Measurements from ENCODE around the gene GDPD4. TPM values are rescaled to one million over a fixed set of nuclear protein-coding genes. Genes with fewer than 3 reads are reported as not detected.

Gene GDPD4
- polyA plus RNA-seq, 2 of the 4 experiments (the other 2 are of a cell fraction) = not detected

DNA sequence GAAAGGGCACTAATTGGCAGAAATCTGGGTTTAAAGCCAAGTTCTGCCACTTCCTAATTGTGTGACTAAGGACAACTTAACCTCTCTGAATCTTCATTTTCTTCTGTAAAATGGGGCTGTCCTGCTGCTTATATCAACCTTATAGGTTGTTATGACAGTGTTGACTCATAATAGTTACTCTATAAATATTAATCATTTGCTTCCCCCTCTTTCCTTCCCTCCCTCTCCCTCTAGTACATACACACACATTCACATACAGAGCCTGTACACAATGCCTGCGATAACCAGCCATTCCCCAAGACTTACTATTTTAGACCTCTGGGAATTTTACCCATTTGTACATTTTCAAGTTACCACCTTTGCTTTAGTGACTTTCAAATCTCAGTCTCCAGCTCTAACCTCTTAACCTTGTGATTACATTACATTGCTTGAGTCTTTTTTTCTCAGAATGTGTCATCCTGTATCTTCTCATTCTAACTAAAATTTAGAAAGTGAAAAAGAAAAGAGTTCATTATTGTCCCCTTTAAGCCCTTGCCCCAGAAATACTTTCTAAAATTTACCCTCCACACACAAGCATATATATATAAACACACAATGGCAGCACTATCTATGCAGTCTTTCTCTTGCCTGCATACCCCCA lies 31.9 kb downstream of the GDPD4 start:
- no peaks in the 10 kb centered on the region for H3K9me3 ChIP-seq
- DNase-seq (ENCODE audit: low read depth in 1 of 2, low spot score in 1 of 2) (no peak), ATAC-seq (no peak; a peak in 1 of 6 replicates), FAIRE-seq (no peak)
- TF ChIP-seq TFCP2L1 (CRISPR knock-in tag; IDR thresholded peaks at IDR 0.05) = no peak
- no peak overlapping the region for H3K4me2 ChIP-seq
- CTCF ChIA-PET = no interaction called here
- H3K27ac ChIP-seq = no peak overlapping the region
- 85% methylated on average over 1 of the region's 1 CpG for WGBS (ENCODE audit: missing lambda C conversion rate)
- POLR2A ChIA-PET = no interaction called here
- H3K4me3 ChIP-seq = no peak overlapping the region
- H3K4me1 ChIP-seq = no peaks in the 10 kb centered on the region

DNA sequence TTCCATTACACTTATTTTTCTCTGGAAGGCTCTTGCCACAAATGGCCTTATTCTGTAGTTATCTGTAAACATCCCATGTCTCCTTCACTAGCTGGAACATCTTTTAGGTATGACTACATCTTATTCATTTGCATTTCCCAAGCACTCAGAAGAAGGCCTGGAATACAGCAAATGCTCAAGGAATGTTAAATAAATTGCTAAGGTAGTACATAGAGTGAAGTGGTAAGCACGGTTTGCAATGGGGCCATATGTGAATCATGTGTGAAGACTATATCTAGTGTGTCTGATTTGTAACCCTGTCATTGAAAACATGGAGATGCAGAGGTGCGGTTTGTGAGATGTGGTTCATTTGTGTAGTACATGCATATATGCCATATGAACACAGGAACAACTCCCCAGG lies 33.5 kb downstream of the GDPD4 start:
- no peak overlapping the region for H3K4me3 ChIP-seq
- no peak overlapping the region for H3K27ac ChIP-seq
- CTCF ChIA-PET = no interaction called here
- H3K9me3 ChIP-seq = no peaks in the 10 kb centered on the region
- no peak overlapping the region for H3K4me2 ChIP-seq
- DNase-seq (ENCODE audit: low read depth in 1 of 2, low spot score in 1 of 2) = no peak
- 53% methylated on average over 2 of the region's 2 CpGs for WGBS (ENCODE audit: missing lambda C conversion rate)
- POLR2A ChIA-PET = no interaction called here
- no peak for FAIRE-seq
- TF ChIP-seq JUNB (IDR thresholded peaks at IDR 0.05) = no peak
- TF ChIP-seq, protein P1, sequence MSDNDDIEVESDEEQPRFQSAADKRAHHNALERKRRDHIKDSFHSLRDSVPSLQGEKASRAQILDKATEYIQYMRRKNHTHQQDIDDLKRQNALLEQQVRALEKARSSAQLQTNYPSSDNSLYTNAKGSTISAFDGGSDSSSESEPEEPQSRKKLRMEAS (IDR thresholded peaks at IDR 0.05) = no peak
- no peak for TF ChIP-seq MYC (IDR thresholded peaks at IDR 0.05; ENCODE audit: borderline replicate concordance, low read length)
- no peak for TF ChIP-seq GATA3 (IDR thresholded peaks at IDR 0.05; ENCODE audit: borderline replicate concordance)
- TF ChIP-seq NR3C1 (IDR thresholded peaks at IDR 0.05) = no peak
- no peak for TF ChIP-seq CHD2 (IDR thresholded peaks at IDR 0.05; ENCODE audit: low read length, partially characterized antibody)
- TF ChIP-seq JUN (IDR thresholded peaks at IDR 0.05) = no peak
- no peak for TF ChIP-seq CHD4 (IDR thresholded peaks at IDR 0.05; ENCODE audit: borderline replicate concordance)
- no peak for TF ChIP-seq MAFK (IDR thresholded peaks at IDR 0.05; ENCODE audit: partially characterized antibody)
- no peak for TF ChIP-seq SREBF2 (IDR thresholded peaks at IDR 0.05)
- no peak for TF ChIP-seq EP300 (IDR thresholded peaks at IDR 0.05)
- TF ChIP-seq ZNF302 (CRISPR knock-in tag; IDR thresholded peaks at IDR 0.05) = no peak
- no peak for TF ChIP-seq RNF2 (IDR thresholded peaks at IDR 0.05; ENCODE audit: borderline replicate concordance, low read depth)
- TF ChIP-seq, protein P2, sequence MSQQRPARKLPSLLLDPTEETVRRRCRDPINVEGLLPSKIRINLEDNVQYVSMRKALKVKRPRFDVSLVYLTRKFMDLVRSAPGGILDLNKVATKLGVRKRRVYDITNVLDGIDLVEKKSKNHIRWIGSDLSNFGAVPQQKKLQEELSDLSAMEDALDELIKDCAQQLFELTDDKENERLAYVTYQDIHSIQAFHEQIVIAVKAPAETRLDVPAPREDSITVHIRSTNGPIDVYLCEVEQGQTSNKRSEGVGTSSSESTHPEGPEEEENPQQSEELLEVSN (IDR thresholded peaks at IDR 0.05; ENCODE audit: borderline replicate concordance, low read depth) = no peak
- TF ChIP-seq, protein P3, sequence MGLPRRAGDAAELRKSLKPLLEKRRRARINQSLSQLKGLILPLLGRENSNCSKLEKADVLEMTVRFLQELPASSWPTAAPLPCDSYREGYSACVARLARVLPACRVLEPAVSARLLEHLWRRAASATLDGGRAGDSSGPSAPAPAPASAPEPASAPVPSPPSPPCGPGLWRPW (IDR thresholded peaks at IDR 0.05) = no peak
- TF ChIP-seq, protein P4, sequence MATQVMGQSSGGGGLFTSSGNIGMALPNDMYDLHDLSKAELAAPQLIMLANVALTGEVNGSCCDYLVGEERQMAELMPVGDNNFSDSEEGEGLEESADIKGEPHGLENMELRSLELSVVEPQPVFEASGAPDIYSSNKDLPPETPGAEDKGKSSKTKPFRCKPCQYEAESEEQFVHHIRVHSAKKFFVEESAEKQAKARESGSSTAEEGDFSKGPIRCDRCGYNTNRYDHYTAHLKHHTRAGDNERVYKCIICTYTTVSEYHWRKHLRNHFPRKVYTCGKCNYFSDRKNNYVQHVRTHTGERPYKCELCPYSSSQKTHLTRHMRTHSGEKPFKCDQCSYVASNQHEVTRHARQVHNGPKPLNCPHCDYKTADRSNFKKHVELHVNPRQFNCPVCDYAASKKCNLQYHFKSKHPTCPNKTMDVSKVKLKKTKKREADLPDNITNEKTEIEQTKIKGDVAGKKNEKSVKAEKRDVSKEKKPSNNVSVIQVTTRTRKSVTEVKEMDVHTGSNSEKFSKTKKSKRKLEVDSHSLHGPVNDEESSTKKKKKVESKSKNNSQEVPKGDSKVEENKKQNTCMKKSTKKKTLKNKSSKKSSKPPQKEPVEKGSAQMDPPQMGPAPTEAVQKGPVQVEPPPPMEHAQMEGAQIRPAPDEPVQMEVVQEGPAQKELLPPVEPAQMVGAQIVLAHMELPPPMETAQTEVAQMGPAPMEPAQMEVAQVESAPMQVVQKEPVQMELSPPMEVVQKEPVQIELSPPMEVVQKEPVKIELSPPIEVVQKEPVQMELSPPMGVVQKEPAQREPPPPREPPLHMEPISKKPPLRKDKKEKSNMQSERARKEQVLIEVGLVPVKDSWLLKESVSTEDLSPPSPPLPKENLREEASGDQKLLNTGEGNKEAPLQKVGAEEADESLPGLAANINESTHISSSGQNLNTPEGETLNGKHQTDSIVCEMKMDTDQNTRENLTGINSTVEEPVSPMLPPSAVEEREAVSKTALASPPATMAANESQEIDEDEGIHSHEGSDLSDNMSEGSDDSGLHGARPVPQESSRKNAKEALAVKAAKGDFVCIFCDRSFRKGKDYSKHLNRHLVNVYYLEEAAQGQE (IDR thresholded peaks at IDR 0.05) = no peak
- no peak for ATAC-seq
- no peaks in the 10 kb centered on the region for H3K4me1 ChIP-seq

DNA sequence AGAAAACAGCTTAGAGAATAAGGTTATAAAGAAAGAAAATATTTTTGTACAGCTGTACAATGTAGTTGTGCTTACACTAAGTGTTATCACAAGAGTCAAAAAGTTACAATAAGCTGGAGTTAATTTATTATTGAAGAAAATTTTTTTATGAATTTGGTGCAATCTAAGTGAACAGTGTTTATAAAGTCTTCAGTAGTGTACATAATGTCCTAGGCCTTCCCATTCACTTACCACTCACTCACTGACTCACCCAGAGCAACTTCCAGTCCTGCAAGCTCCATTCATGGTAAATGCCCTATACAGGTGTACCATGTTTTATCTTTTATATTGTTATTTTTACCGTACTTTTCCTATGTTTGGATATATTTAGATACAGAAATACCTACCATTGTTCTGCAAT lies 34.7 kb downstream of the GDPD4 start:
- ATAC-seq (no peak), DNase-seq (ENCODE audit: low read depth in 1 of 2, low spot score in 1 of 2) (no peak), FAIRE-seq (no peak)
- Histone ChIP-seq H3K4me2 (no peak overlapping the region), H3K4me3 (no peak overlapping the region), H3K4me1 (no peaks in the 10 kb centered on the region), H3K9me3 (no peaks in the 10 kb centered on the region), H3K27ac (no peak overlapping the region)
- ChIA-PET CTCF (interaction anchor here (0.8 to 1.0 kb wide), 2 partner anchors 10 to 74 kb away, joined by 4 read pairs; no protein-coding TSS in a partner anchor), POLR2A (no interaction called here)
- 71% methylated on average over 1 of the region's 1 CpG for WGBS (ENCODE audit: missing lambda C conversion rate)
- TF ChIP-seq TFCP2L1 (CRISPR knock-in tag; IDR thresholded peaks at IDR 0.05) (no peak), ZFP36 (IDR thresholded peaks at IDR 0.05; ENCODE audit: borderline replicate concordance, partially characterized antibody) (no peak), NFE2L2 (conservative IDR thresholded peaks at IDR 0.05; ENCODE audit: low read length) (no peak), HDAC2 (IDR thresholded peaks at IDR 0.05) (no peak), EP300 (IDR thresholded peaks at IDR 0.05) (no peak), BHLHE40 (IDR thresholded peaks at IDR 0.05; ENCODE audit: low read depth, low read length) (no peak), PHF8 (IDR thresholded peaks at IDR 0.05; ENCODE audit: borderline replicate concordance, low read depth) (no peak), ESRRA (IDR thresholded peaks at IDR 0.05; ENCODE audit: borderline replicate concordance, low read length) (no peak), RFX5 (IDR thresholded peaks at IDR 0.05) (no peak), EHF (CRISPR knock-in tag; IDR thresholded peaks at IDR 0.05) (no peak), RNF2 (IDR thresholded peaks at IDR 0.05; ENCODE audit: borderline replicate concordance, low read depth) (no peak), TP53 (CRISPR knock-in tag; IDR thresholded peaks at IDR 0.05) (no peak), CBX8 (IDR thresholded peaks at IDR 0.05) (no peak)
- TF ChIP-seq, protein P1 (IDR thresholded peaks at IDR 0.05) = no peak
- TF ChIP-seq, protein P4 (IDR thresholded peaks at IDR 0.05) = no peak
